ENCODE results near the gene GAREM1. TPM values are rescaled to one million over a fixed set of nuclear protein-coding genes. Genes with fewer than 3 reads are reported as not detected.

The GAREM1 gene
- total RNA-seq, 1 experiment from 2014 or later = 10.2 TPM

GRCh38 chr18:32445846-32446245 lies 24.8 kb downstream of the GAREM1 start:
- H3K4me1 ChIP-seq (replicated peaks; ENCODE audit: insufficient read depth) = no peaks in the 10 kb centered on the region
- POLR2A ChIA-PET (ENCODE audit: unreplicated experiment) = no interaction called here
- TF ChIP-seq EZH2 (IDR thresholded peaks at IDR 0.05; ENCODE audit: low read depth) = no peak
- no peak for TF ChIP-seq CTCF (conservative IDR thresholded peaks at IDR 0.05)
- peaks cover 21% of the 10 kb centered on the region; the same call in 1 of the 2 replicates for H3K79me2 ChIP-seq (ENCODE audit: low read depth)
- BruUV-seq (replicated peaks) = no TSS peak
- H3K27ac ChIP-seq = no peak overlapping the region
- DNase-seq = no peak
- intact Hi-C loops (cut with micrococcal nuclease; ENCODE audit: unreplicated experiment) = no loop called here
- H3K27me3 ChIP-seq (ENCODE audit: insufficient read depth, low read depth) = no peaks in the 10 kb centered on the region
- H3F3A ChIP-seq (ENCODE audit: insufficient read depth, low read depth) = no peaks in the 10 kb centered on the region
- CTCF ChIA-PET = no interaction called here
- H3K4me2 ChIP-seq = no peak overlapping the region
- H3K9me3 ChIP-seq (ENCODE audit: insufficient read depth, low read depth) = no peaks in the 10 kb centered on the region
- H3K4me3 ChIP-seq = no peak overlapping the region
- no peaks in the 10 kb centered on the region for H3K36me3 ChIP-seq (ENCODE audit: low read depth)
- H4K20me1 ChIP-seq (ENCODE audit: insufficient read depth) = no peaks in the 10 kb centered on the region
- H2AFZ ChIP-seq = no peak overlapping the region
- no peaks in the 10 kb centered on the region for H3K9me2 ChIP-seq (ENCODE audit: insufficient read depth)

GRCh38 chr18:32443706-32444215 lies 26.9 kb downstream of the GAREM1 start:
- no peaks in the 10 kb centered on the region for H3K27me3 ChIP-seq (ENCODE audit: insufficient read depth, low read depth)
- no peaks in the 10 kb centered on the region for H3K4me1 ChIP-seq (replicated peaks; ENCODE audit: insufficient read depth)
- H3K79me2 ChIP-seq (ENCODE audit: low read depth) = peaks cover 21% of the 10 kb centered on the region; the same call in 1 of the 2 replicates
- BruUV-seq (replicated peaks) = no TSS peak
- no peaks in the 10 kb centered on the region for H3K9me2 ChIP-seq (ENCODE audit: insufficient read depth)
- no peaks in the 10 kb centered on the region for H4K20me1 ChIP-seq (ENCODE audit: insufficient read depth)
- no peak overlapping the region for H3K27ac ChIP-seq
- POLR2A ChIA-PET (ENCODE audit: unreplicated experiment) = no interaction called here
- DNase-seq = no peak
- H3K36me3 ChIP-seq (ENCODE audit: low read depth) = no peaks in the 10 kb centered on the region
- intact Hi-C loops (cut with micrococcal nuclease; ENCODE audit: unreplicated experiment) = no loop called here
- TF ChIP-seq EZH2 (IDR thresholded peaks at IDR 0.05; ENCODE audit: low read depth) (no peak), CTCF (conservative IDR thresholded peaks at IDR 0.05) (no peak)
- H2AFZ ChIP-seq = no peak overlapping the region
- H3K4me2 ChIP-seq = no peak overlapping the region
- H3F3A ChIP-seq (ENCODE audit: insufficient read depth, low read depth) = no peaks in the 10 kb centered on the region
- CTCF ChIA-PET = no interaction called here
- no peak overlapping the region for H3K4me3 ChIP-seq
- H3K9me3 ChIP-seq (ENCODE audit: insufficient read depth, low read depth) = no peaks in the 10 kb centered on the region

DNA sequence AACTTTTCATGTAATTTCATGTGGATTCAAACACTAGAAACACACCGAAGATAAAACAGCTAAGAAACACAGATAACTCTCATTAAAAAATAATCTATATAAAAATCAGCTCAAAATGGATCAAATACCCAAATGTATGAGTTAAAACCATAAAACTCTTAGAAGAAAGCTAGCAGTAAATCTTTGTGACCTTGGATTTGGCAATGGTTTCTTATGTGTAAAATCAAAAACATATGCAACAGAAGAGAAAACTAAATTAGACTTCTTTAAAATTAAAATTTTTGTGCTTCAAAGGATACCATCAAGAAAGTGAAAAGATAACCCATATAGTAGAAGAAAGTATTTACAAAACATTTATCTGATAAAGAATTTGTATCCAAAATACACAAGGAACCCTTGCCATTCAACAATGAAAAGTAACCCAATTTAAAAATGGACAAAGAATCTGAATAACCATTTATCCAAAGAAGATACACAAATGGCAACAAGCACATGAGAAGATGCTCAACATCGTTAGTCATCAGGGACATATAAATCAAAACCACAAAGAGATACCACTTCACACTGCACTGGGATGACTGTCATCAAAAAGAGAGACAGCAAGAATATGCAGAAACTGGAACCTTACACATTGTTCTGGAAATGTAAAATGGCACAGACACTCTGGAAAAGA lies 27.5 kb downstream of the GAREM1 start:
- Histone ChIP-seq H4K20me1 (ENCODE audit: insufficient read depth) (no peaks in the 10 kb centered on the region), H3F3A (ENCODE audit: insufficient read depth, low read depth) (no peaks in the 10 kb centered on the region), H3K4me3 (no peak overlapping the region), H2AFZ (no peak overlapping the region), H3K27ac (no peak overlapping the region), H3K4me1 (replicated peaks; ENCODE audit: insufficient read depth) (no peaks in the 10 kb centered on the region), H3K79me2 (ENCODE audit: low read depth) (peaks cover 21% of the 10 kb centered on the region; the same call in 1 of the 2 replicates), H3K36me3 (ENCODE audit: low read depth) (no peaks in the 10 kb centered on the region), H3K9me3 (ENCODE audit: insufficient read depth, low read depth) (no peaks in the 10 kb centered on the region), H3K4me2 (no peak overlapping the region), H3K27me3 (ENCODE audit: insufficient read depth, low read depth) (no peaks in the 10 kb centered on the region), H3K9me2 (ENCODE audit: insufficient read depth) (no peaks in the 10 kb centered on the region)
- DNase-seq = no peak
- BruUV-seq (replicated peaks) = no TSS peak
- TF ChIP-seq EZH2 (IDR thresholded peaks at IDR 0.05; ENCODE audit: low read depth) (no peak), CTCF (conservative IDR thresholded peaks at IDR 0.05) (no peak)
- ChIA-PET CTCF (no interaction called here), POLR2A (ENCODE audit: unreplicated experiment) (no interaction called here)
- intact Hi-C loops (cut with micrococcal nuclease; ENCODE audit: unreplicated experiment) = no loop called here

Measured in PC-9 (cell line).